Lower leg skin (tissue), 3 donors: ENCODE data around the gene RHO.

ENCODE experiments used
- CTCF ChIP-seq, 3 donors: fragments of 450-650 bp; IDR thresholded peaks; one replicate each; pipeline ENCODE4 v1.5.1; 2016; ENCODE audit warnings: antibody characterized with exemption in 3 of 3, mild to moderate bottlenecking in 3 of 3, moderate library complexity in 2 of 3
- POLR2A ChIP-seq, 2 donors: fragments of 450-650 bp; IDR thresholded peaks; one replicate each; pipeline ENCODE4 v1.6.1; 2016 to 2017; ENCODE audit warnings: antibody characterized with exemption in 2 of 2, mild to moderate bottlenecking in 1 of 2, moderate library complexity in 1 of 2

GRCh38 chr3:129500334-129500658 lies 28.1 kb upstream of the RHO start:
- no peak for TF ChIP-seq CTCF (IDR thresholded peaks at IDR 0.05)
- TF ChIP-seq POLR2A (IDR thresholded peaks at IDR 0.05), result no peak
